ENCODE measurements around the gene TRIM8. TPM values are rescaled to one million over a fixed set of nuclear protein-coding genes. Genes with fewer than 3 reads are reported as not detected.

Gene TRIM8
- total and polyA plus RNA-seq, 2 of the 4 experiments (the other 2 are of a cell fraction): 25.5 to 126 TPM

DNA sequence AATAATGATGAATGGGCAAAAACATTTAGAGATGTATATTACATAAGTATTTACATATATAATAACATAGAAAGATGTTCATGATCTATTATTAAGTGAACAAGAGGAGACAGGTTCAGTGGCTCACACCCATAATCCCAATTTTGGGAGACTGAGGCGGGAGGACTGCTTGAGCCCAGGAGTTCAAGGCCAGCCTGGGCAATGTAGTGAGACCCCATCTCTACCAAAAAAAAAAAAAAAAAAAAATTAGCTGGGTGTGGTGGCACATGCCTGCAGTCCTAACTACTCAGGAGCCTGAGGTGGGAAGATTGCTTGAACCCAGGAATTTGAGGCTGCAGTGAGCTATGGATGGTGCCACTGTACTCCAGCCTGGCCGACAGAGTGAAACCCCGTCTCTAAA lies 57.5 kb downstream of the TRIM8 start:
- no peak overlapping the region for H3K56ac ChIP-seq (ENCODE audit: extremely low read depth, insufficient read depth, low read length)
- H3K4me3 ChIP-seq (ENCODE audit: insufficient read depth, low read depth, low read length): no peak overlapping the region
- no peak for TF ChIP-seq RCOR1 (IDR thresholded peaks at IDR 0.05; ENCODE audit: insufficient replicate concordance, low read length)
- TF ChIP-seq RAD21 (IDR thresholded peaks at IDR 0.05; ENCODE audit: low read length): no peak
- no peak for TF ChIP-seq MXI1 (IDR thresholded peaks at IDR 0.05; ENCODE audit: borderline replicate concordance, low read depth, low read length)
- TF ChIP-seq NFE2L2 (IDR thresholded peaks at IDR 0.05; ENCODE audit: low read depth, low read length): no peak
- no peak for TF ChIP-seq USF2 (IDR thresholded peaks at IDR 0.05; ENCODE audit: low read depth, low read length)
- TF ChIP-seq FOS (IDR thresholded peaks at IDR 0.05; ENCODE audit: low read depth, low read length): no peak
- no peak for TF ChIP-seq BHLHE40 (IDR thresholded peaks at IDR 0.05; ENCODE audit: low read depth, low read length)
- TF ChIP-seq MAFK (IDR thresholded peaks at IDR 0.05; ENCODE audit: low read depth, low read length): no peak
- intact Hi-C loops (cut with micrococcal nuclease): no loop called here
- in situ Hi-C loops (cut with MboI; ENCODE audit: low sequenced_read_pairs): no loop called here
- no peaks in the 10 kb centered on the region for H3K9me3 ChIP-seq (ENCODE audit: control insufficient read depth, insufficient read depth, low read length)
- peaks cover 7% of the 10 kb centered on the region for H3K9me1 ChIP-seq (ENCODE audit: insufficient read depth, low read length)
- dilution Hi-C loops (cut with HindIII; ENCODE audit: low sequenced_read_pairs, unreplicated experiment): no loop called here
- H3K9ac ChIP-seq (ENCODE audit: low read depth, low read length): no peak overlapping the region
- ATAC-seq (ENCODE audit: low read depth) (no peak), DNase-seq (no peak)
- H3K27me3 ChIP-seq (ENCODE audit: control insufficient read depth, insufficient read depth, low read length): no peaks in the 10 kb centered on the region
- no CpG with 5 or more reads among the region's 3 CpGs for WGBS, 2 experiments (ENCODE audit: extremely low coverage in 2 of 2, insufficient read length in 1 of 2)
- H2BK5ac ChIP-seq (ENCODE audit: low read depth, low read length, poor library complexity, severe bottlenecking): no peak overlapping the region
- no peak overlapping the region for H3K18ac ChIP-seq (ENCODE audit: low read depth, low read length)
- H2AK9ac ChIP-seq (replicated peaks; ENCODE audit: low read depth, low read length, poor library complexity): no peak overlapping the region
- peaks cover 9 to 25% of the 10 kb centered on the region in 2 experiments; a peak in 3 of 4 replicates for H3K79me1 ChIP-seq (ENCODE audit: low read depth in 1 of 2, low read length in 2 of 2)
- no peak overlapping the region for H2BK20ac ChIP-seq (ENCODE audit: low read depth, low read length)
- CTCF ChIA-PET: interaction anchor here (0.8 to 1.0 kb wide), 2 partner anchors 11 to 212 kb away, joined by 3 read pairs; no protein-coding TSS in a partner anchor
- no peak overlapping the region for H4K91ac ChIP-seq (ENCODE audit: insufficient read depth, low read depth, low read length)
- H4K5ac ChIP-seq (ENCODE audit: low read depth, low read length): no peak overlapping the region
- H2AFZ ChIP-seq (replicated peaks; ENCODE audit: low read length, poor library complexity): no peak overlapping the region
- no peak overlapping the region for H3K14ac ChIP-seq (replicated peaks; ENCODE audit: low read depth, low read length)
- H3K4ac ChIP-seq (ENCODE audit: low read depth, low read length): no peak overlapping the region
- no peak overlapping the region for H2BK120ac ChIP-seq (ENCODE audit: low read depth, low read length)
- H3K23ac ChIP-seq (ENCODE audit: low read depth, low read length): no peak overlapping the region
- no peak overlapping the region for H3K27ac ChIP-seq (ENCODE audit: insufficient read depth, low read length)
- H3K36me3 ChIP-seq (ENCODE audit: control insufficient read depth, insufficient read depth, low read length): peaks cover 6% of the 10 kb centered on the region
- no peak overlapping the region for H2BK15ac ChIP-seq (ENCODE audit: low read depth, low read length)
- H2AK5ac ChIP-seq (ENCODE audit: low read depth, low read length): no peak overlapping the region
- POLR2A ChIA-PET (ENCODE audit: unreplicated experiment): no interaction called here
- H4K20me1 ChIP-seq (ENCODE audit: insufficient read depth, low read length): no peaks in the 10 kb centered on the region; the same call in 1 of the 2 replicates
- no TSS peak for BruUV-seq (replicated peaks)
- no peak overlapping the region for H3K4me2 ChIP-seq (ENCODE audit: low read depth, low read length)
- no peak overlapping the region for H4K8ac ChIP-seq (ENCODE audit: low read depth in 2 of 2, low read length in 2 of 2)
- H3K4me1 ChIP-seq (ENCODE audit: control insufficient read depth, insufficient read depth, low read length): peaks cover 9% of the 10 kb centered on the region
